ENCODE data around the gene RFTN1. TPM values are rescaled to one million over a fixed set of nuclear protein-coding genes. Genes with fewer than 3 reads are reported as not detected.

RFTN1 gene
- total RNA-seq, 2 experiments from 2014 or later: 111 to 114 TPM

- ChIA-PET CTCF (interaction anchor here (1.0 kb wide), 1 partner anchor 22 kb away, joined by 3 read pairs; no protein-coding TSS in a partner anchor), POLR2A (no interaction called here)
Observed at GRCh38 chr3:16534640-16535262, 21.3 kb upstream of the RFTN1 start.

- CTCF ChIA-PET: no interaction called here
- POLR2A ChIA-PET: no interaction called here
Observed at GRCh38 chr3:16533928-16534574, 20.6 kb upstream of the RFTN1 start.

GRCh38 chr3:16529264-16529663 lies 15.8 kb upstream of the RFTN1 start:
- ChIA-PET POLR2A (no interaction called here), CTCF (no interaction called here)

- CTCF ChIA-PET: no interaction called here
- POLR2A ChIA-PET: no interaction called here
Observed at GRCh38 chr3:16528581-16528993, 15.1 kb upstream of the RFTN1 start.

- ChIA-PET CTCF (no interaction called here), POLR2A (no interaction called here)
Observed at GRCh38 chr3:16528106-16528505, 14.6 kb upstream of the RFTN1 start.

GRCh38 chr3:16524196-16524595 lies 10.7 kb upstream of the RFTN1 start:
- POLR2A ChIA-PET: no interaction called here
- CTCF ChIA-PET: interaction anchor here (1.0 kb wide), 1 partner anchor 15 kb away, joined by 3 read pairs; no protein-coding TSS in a partner anchor

- ChIA-PET CTCF (interaction anchor here (1.0 kb wide), 1 partner anchor 15 kb away, joined by 3 read pairs; no protein-coding TSS in a partner anchor), POLR2A (no interaction called here)
Observed at GRCh38 chr3:16523778-16524177, 10.3 kb upstream of the RFTN1 start.

- POLR2A ChIA-PET: no interaction called here
- CTCF ChIA-PET: no interaction called here
Observed at GRCh38 chr3:16522834-16523233, 9.3 kb upstream of the RFTN1 start.

GRCh38 chr3:16520970-16521881 lies 7.7 kb upstream of the RFTN1 start:
- ChIA-PET POLR2A (interaction anchor here (2.1 to 2.5 kb wide), 2 partner anchors 9 to 12 kb away, joined by 8 to 18 read pairs; no protein-coding TSS in a partner anchor), CTCF (interaction anchor here (1.0 to 1.3 kb wide), 2 partner anchors 9 to 16 kb away, joined by 4 to 5 read pairs; no protein-coding TSS in a partner anchor)

- POLR2A ChIA-PET: interaction anchor here (2.1 to 2.5 kb wide), 2 partner anchors 8 to 11 kb away, joined by 8 to 18 read pairs; no protein-coding TSS in a partner anchor
- CTCF ChIA-PET: interaction anchor here (1.0 to 1.3 kb wide), 2 partner anchors 9 to 17 kb away, joined by 4 to 5 read pairs; no protein-coding TSS in a partner anchor
Observed at GRCh38 chr3:16520241-16520969, 6.9 kb upstream of the RFTN1 start.

- CTCF ChIA-PET: interaction anchor here (1.1 to 1.4 kb wide), 3 partner anchors 33 to 204 kb away, joined by 3 to 4 read pairs (median 4); no protein-coding TSS in a partner anchor
Observed at GRCh38 chr3:16516695-16517481, 3.4 kb upstream of the RFTN1 start.

GRCh38 chr3:16515885-16516420 lies 2.5 kb upstream of the RFTN1 start:
- POLR2A ChIA-PET: interaction anchor here (1.5 kb wide), 1 partner anchor 252 kb away, joined by 3 read pairs; the partner anchor contains the start of gene DPH3

More at GRCh38 chr3:16516695-16517481, 3.4 kb upstream of the RFTN1 start:
- POLR2A ChIA-PET: interaction anchor here (0.5 to 1.5 kb wide), 2 partner anchors 211 to 253 kb away, joined by 3 read pairs; partner anchors contain the start of gene DPH3

GRCh38 chr3:16514755-16515353 lies 1.4 kb upstream of the RFTN1 start:
- CTCF ChIA-PET: no interaction called here
- POLR2A ChIA-PET: no interaction called here

More at GRCh38 chr3:16515885-16516420, 2.5 kb upstream of the RFTN1 start:
- CTCF ChIA-PET: interaction anchor here (1.1 to 1.4 kb wide), 3 partner anchors 34 to 203 kb away, joined by 3 to 4 read pairs (median 4); no protein-coding TSS in a partner anchor

- POLR2A ChIA-PET: interaction anchor here (1.8 kb wide), 1 partner anchor 228 kb away, joined by 5 read pairs; no protein-coding TSS in a partner anchor
Observed at GRCh38 chr3:16514021-16514700, 662 bp upstream of the RFTN1 start.

GRCh38 chr3:16512435-16513140 lies 911 bp downstream of the RFTN1 start:
- ChIA-PET CTCF (interaction anchor here (0.6 to 1.5 kb wide), 10 partner anchors 8 to 296 kb away, joined by 3 to 9 read pairs (median 4); no protein-coding TSS in a partner anchor), POLR2A (interaction anchor here (0.6 to 2.6 kb wide), 9 partner anchors 8 to 336 kb away, joined by 3 to 18 read pairs (median 3); no protein-coding TSS in a partner anchor)

More at GRCh38 chr3:16514021-16514700, 662 bp upstream of the RFTN1 start:
- CTCF ChIA-PET: no interaction called here

Measured in activated CD8-positive, alpha-beta memory T cell treated with anti-CD3 and anti-CD28 coated beads for 36 hours (primary cell).